ENCODE data around the gene G3BP2.

GRCh38 chr4:75685546-75686189, 12.5 kb upstream of the G3BP2 start:
- TF ChIP-seq CTCF (IDR thresholded peaks at IDR 0.05; ENCODE audit: low read depth, low read length, missing input control) (no peak), JUND (IDR thresholded peaks at IDR 0.05) (no peak), FOXA2 (IDR thresholded peaks at IDR 0.05) (no peak), TAF1 (conservative IDR thresholded peaks at IDR 0.05) (no peak), REST (IDR thresholded peaks at IDR 0.05) (no peak)
